B cell (primary cell): Measurements from ENCODE around the gene OR13H1. TPM values are rescaled to one million over a fixed set of nuclear protein-coding genes. Genes with fewer than 3 reads are reported as not detected.

ENCODE experiments used
- ATAC-seq: fragments of 200-7000 bp; cut with Tn5 transposase; one replicate; pipeline ENCODE4 v1.10.0; 2021; ENCODE audit warnings: low read depth, mild to moderate bottlenecking, moderate number of reproducible peaks, moderate library complexity
- CTCF ChIA-PET: fragments of 350-600 bp; sonication (Branson Sonifier 250); formaldehyde crosslinking; loops from one replicate; lab custom pipeline; 2021; ENCODE audit warnings: antibody characterized with exemption, inconsistent platforms; lab: Charles Lee
- POLR2A ChIA-PET: fragments of 350-600 bp; sonication (Branson Sonifier 250); formaldehyde crosslinking; loops from one replicate; lab custom pipeline; 2021; ENCODE audit warnings: antibody characterized with exemption; lab: Charles Lee
- DNase-seq: peaks from one replicate; pipeline ENCODE4 v3.0.0; 2013
- H2AFZ ChIP-seq: 2 replicates; pipeline ENCODE4 v1.6.1; 2012; ENCODE audit warnings: mild to moderate bottlenecking, low read depth, low read length; ENCODE audit not compliant: insufficient read depth, poor library complexity, severe bottlenecking
- H3K27ac ChIP-seq, 2 donors: 1 replicate in 1 of 2; 2 replicates in 1 of 2; pipeline ENCODE4 v1.5.1; 2012 to 2013; ENCODE audit warnings: low read length in 2 of 2, mild to moderate bottlenecking in 2 of 2, moderate library complexity in 1 of 2
- H3K27me3 ChIP-seq, 4 experiments: fragments of 200-600 bp in 1 of 4; sonication (generic) in 1 of 4; replicated peaks in 1 of 4; 1 replicate in 2 of 4; 2 replicates in 2 of 4; pipeline versions ENCODE4 v1.6.1 to v1.7.0; 2013 to 2016; ENCODE audit warnings: low read length in 3 of 4, mild to moderate bottlenecking in 2 of 4, mixed read lengths in 1 of 4, moderate library complexity in 1 of 4; ENCODE audit not compliant: insufficient read depth in 4 of 4, control insufficient read depth in 3 of 4; ENCODE audit errors: control extremely low read depth in 1 of 4
- H3K36me3 ChIP-seq, 2 experiments: replicated peaks in 1 of 2; 1 replicate in 1 of 2; 2 replicates in 1 of 2; pipeline versions ENCODE4 v1.6.1 to v1.7.1; 2013; ENCODE audit warnings: low read length in 1 of 2; ENCODE audit not compliant: insufficient read depth in 2 of 2, control insufficient read depth in 1 of 2; ENCODE audit errors: control extremely low read depth in 1 of 2, extremely low read depth in 1 of 2
- H3K4me1 ChIP-seq, 2 donors: fragments of 200-600 bp in 1 of 2; sonication (generic) in 1 of 2; 1 replicate in 1 of 2; 2 replicates in 1 of 2; pipeline versions ENCODE4 v1.5.1 to v1.6.1; 2013 to 2017; ENCODE audit warnings: low read length in 2 of 2; ENCODE audit not compliant: control insufficient read depth in 2 of 2, insufficient read depth in 2 of 2
- H3K4me2 ChIP-seq: replicated peaks from 2 replicates; pipeline ENCODE3; 2012; ENCODE audit warnings: mild to moderate bottlenecking, low read depth, low read length; ENCODE audit not compliant: poor library complexity, severe bottlenecking
- H3K4me3 ChIP-seq, 5 experiments: fragments of 200-600 bp in 1 of 5; sonication (generic) in 1 of 5; 1 replicate in 3 of 5; 2 replicates in 2 of 5; pipeline versions ENCODE4 v1.5.1 to v1.7.0; 2011 to 2016; ENCODE audit warnings: low read length in 4 of 5, mild to moderate bottlenecking in 4 of 5, low read depth in 2 of 5, control low read depth in 1 of 5, moderate library complexity in 1 of 5; ENCODE audit not compliant: insufficient read depth in 1 of 5; ENCODE audit errors: control extremely low read depth in 1 of 5, extremely low read depth in 1 of 5
- H3K79me2 ChIP-seq: fragments of 200-600 bp; sonication (generic); one replicate; pipeline ENCODE4 v1.6.0; 2016; ENCODE audit warnings: low read length; ENCODE audit not compliant: control insufficient read depth, insufficient read depth
- H3K9ac ChIP-seq: fragments of 200-600 bp; sonication (generic); 2 replicates; pipeline ENCODE4 v1.6.1; 2017; ENCODE audit warnings: mild to moderate bottlenecking, low read length, moderate library complexity
- H3K9me3 ChIP-seq, 3 donors: one replicate each; pipeline versions ENCODE4 v1.6.1 to v1.7.1; 2013; ENCODE audit warnings: low read length in 2 of 3; ENCODE audit not compliant: control insufficient read depth in 2 of 3, insufficient read depth in 1 of 3; ENCODE audit errors: control extremely low read depth in 1 of 3
- H4K20me1 ChIP-seq: 2 replicates; pipeline ENCODE4 v1.6.0; 2012; ENCODE audit warnings: mild to moderate bottlenecking, low read length; ENCODE audit not compliant: insufficient read depth, control insufficient read depth, poor library complexity, severe bottlenecking
- H3K27ac Mint-ChIP-seq: one replicate; pipeline ENCODE4 v1.8.0; 2021; ENCODE audit warnings: mixed read lengths
- H3K27me3 Mint-ChIP-seq: one replicate; pipeline ENCODE4 v1.8.0; 2021; ENCODE audit warnings: mixed read lengths
- H3K4me1 Mint-ChIP-seq: one replicate; pipeline ENCODE4 v1.8.0; 2021; ENCODE audit warnings: mixed read lengths
- H3K4me3 Mint-ChIP-seq: one replicate; pipeline ENCODE4 v1.8.0; 2021; ENCODE audit warnings: mixed read lengths
- H3K9me3 Mint-ChIP-seq: one replicate; pipeline ENCODE4 v1.8.0; 2022; ENCODE audit warnings: mixed read lengths; ENCODE audit not compliant: insufficient read depth
- CTCF ChIP-seq: fragments of 200-600 bp; IDR thresholded peaks from one replicate; pipeline ENCODE4 v1.8.0; 2022; ENCODE audit warnings: antibody characterized with exemption, mild to moderate bottlenecking
- EZH2 ChIP-seq: IDR thresholded peaks from 2 replicates; pipeline ENCODE4 v1.6.1; 2012; ENCODE audit warnings: borderline replicate concordance, low read depth, mild to moderate bottlenecking, moderate library complexity, low read length; ENCODE audit not compliant: insufficient read depth, poor library complexity, severe bottlenecking
- WGBS: methylation state at CpG from one replicate; pipeline ENCODE4 v1.1.5; 2013; ENCODE audit warnings: missing lambda C conversion rate; ENCODE audit not compliant: insufficient coverage; 5-methylcytosine and 5-hydroxymethylcytosine counted together
- intact Hi-C: fragments of 100-400 bp; cut with micrococcal nuclease; formaldehyde crosslinking; loops from one replicate; pipeline ENCODE4 v1.10.0; 2022
- polyA plus RNA-seq: library from polyadenylated mRNA; depleted of rRNA; stranded (reverse); fragments of >200 nt; gene quantifications from 2 replicates; pipeline ENCODE4 v1.2.3, GENCODE V29; 2012
- total RNA-seq, 2 donors: library from RNA; stranded (reverse); fragments of 120-200 nt in 1 of 2; gene quantifications; 1 replicate in 1 of 2; 2 replicates in 1 of 2; pipeline versions ENCODE4 v1.2.3 to v1.2.4, GENCODE V29; 2013 to 2022

The OR13H1 gene
- total and polyA plus RNA-seq, 2 donors (not counting 1 experiment from before 2014, with no cell fraction given), result not detected

GRCh38 chrX:131565909-131566308 is 22.0 kb downstream of the OR13H1 start:
- Histone ChIP-seq H3K9ac (no peak overlapping the region), H3K4me1 (no peaks in the 10 kb centered on the region), H3K4me3 (no peak overlapping the region), H3K79me2 (no peaks in the 10 kb centered on the region), H3K9me3 (no peaks in the 10 kb centered on the region), H3K27me3 (no peaks in the 10 kb centered on the region), H3K4me2 (no peak overlapping the region), H2AFZ (no peak overlapping the region), H3K27ac (no peak overlapping the region), H4K20me1 (no peaks in the 10 kb centered on the region), H3K36me3 (no peaks in the 10 kb centered on the region)
- WGBS, result no CpG with 5 or more reads among the region's 4 CpGs
- Mint-ChIP-seq H3K27ac (no peak overlapping the region), H3K4me1 (no peaks in the 10 kb centered on the region), H3K27me3 (no peaks in the 10 kb centered on the region), H3K4me3 (no peak overlapping the region), H3K9me3 (no peaks in the 10 kb centered on the region)
- intact Hi-C loops, result no loop called here
- ChIA-PET POLR2A (no interaction called here), CTCF (no interaction called here)
- no peak for ATAC-seq
- no peak for TF ChIP-seq EZH2
- no peak for DNase-seq

DNA sequence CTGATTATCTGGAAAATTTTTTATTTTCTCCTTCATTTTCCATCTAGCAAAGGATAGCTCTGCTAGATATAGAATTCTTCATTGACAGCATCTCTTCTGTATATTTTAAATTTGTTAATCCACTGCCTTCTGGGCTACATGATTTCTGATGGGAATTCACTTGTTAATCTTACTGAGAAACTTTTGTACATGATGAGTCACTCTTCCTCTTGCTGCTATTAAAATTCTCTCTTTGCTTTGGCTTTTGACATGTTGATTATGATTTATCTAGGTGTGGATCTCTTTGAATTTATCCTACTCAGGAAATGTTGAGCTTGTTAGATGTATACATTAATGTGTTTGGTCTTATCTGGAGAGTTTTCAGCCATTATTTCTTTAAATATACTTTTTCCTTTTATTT is 27.5 kb downstream of the OR13H1 start:
- intact Hi-C loops, result no loop called here
- ATAC-seq (no peak), DNase-seq (no peak)
- H3K4me3 Mint-ChIP-seq, result no peak overlapping the region
- no peaks in the 10 kb centered on the region for H3K79me2 ChIP-seq
- H3K4me2 ChIP-seq, result no peak overlapping the region
- TF ChIP-seq EZH2, result no peak
- TF ChIP-seq CTCF, result no peak
- H3K27me3 Mint-ChIP-seq, result peaks cover 3% of the 10 kb centered on the region
- H3K27ac Mint-ChIP-seq, result no peak overlapping the region
- no peaks in the 10 kb centered on the region for H3K4me1 ChIP-seq
- H3K4me1 Mint-ChIP-seq, result no peaks in the 10 kb centered on the region
- no peak overlapping the region for H3K27ac ChIP-seq
- CTCF ChIA-PET, result no interaction called here
- POLR2A ChIA-PET, result no interaction called here
- no peak overlapping the region for H2AFZ ChIP-seq
- H4K20me1 ChIP-seq, result no peaks in the 10 kb centered on the region
- peaks cover 0 to 5% (median 0%) of the 10 kb centered on the region in 4 experiments for H3K27me3 ChIP-seq
- H3K36me3 ChIP-seq, result no peaks in the 10 kb centered on the region
- H3K9ac ChIP-seq, result no peak overlapping the region
- no peaks in the 10 kb centered on the region for H3K9me3 Mint-ChIP-seq
- H3K4me3 ChIP-seq, result no peak overlapping the region
- no peaks in the 10 kb centered on the region for H3K9me3 ChIP-seq
